ENCODE data around the gene CTSA.

DNA sequence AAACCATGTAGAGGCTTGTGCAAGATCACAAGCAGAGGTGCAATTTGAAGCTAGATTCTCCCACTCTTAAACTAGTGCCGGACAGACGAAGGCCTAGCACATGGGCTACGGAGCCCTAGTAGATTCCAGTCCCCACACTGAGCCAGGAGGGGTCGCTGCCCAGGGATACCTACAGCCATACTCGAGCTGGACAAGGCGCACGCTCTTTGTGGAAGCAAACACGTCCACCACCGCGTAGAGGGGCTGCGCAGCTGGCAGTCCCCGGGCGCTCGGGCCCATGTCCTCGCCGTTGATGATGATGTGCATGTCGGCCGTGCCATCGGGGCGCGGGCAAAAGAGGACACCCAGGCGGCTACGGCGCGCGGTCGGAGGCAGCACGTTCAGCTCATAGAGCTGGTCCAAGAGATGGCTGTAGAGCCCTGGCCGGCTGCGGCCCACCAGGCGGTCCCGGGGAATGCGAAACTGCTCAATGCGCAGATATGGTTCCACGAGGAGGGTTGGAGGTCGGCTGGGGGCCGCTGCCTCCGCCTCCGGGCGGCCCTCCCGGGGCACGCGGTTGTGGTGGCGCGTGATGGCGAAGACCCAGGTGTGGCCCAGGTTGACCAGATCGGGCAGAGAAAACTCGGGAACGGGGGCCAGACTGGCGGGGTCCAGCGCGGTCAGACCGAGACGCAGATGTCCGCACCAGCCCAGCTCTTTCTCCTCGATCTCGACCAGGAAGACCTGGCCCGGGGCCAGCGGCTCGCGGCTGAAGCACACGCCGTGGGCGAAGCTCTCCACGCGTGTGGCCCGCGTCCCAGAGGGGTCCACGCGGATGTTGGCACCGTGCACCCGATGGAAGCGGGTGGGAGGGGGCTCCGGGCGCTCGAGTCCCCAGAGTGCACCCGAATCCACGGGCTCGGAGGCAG lies 804 bp upstream of the CTSA start:
- TF ChIP-seq POLR2AphosphoS5 (IDR thresholded peaks at IDR 0.05; ENCODE audit: low read depth, low read length): no peak
- TF ChIP-seq TAF1 (IDR thresholded peaks at IDR 0.05; ENCODE audit: borderline replicate concordance, low read depth, low read length): no peak

All from GM12892 (cell line).